ENCODE data around the gene ENTPD8. TPM values are rescaled to one million over a fixed set of nuclear protein-coding genes. Genes with fewer than 3 reads are reported as not detected.
A peak's percentile ranks its signal among the peaks of the same experiment; 100 is the strongest.

ENTPD8 gene
- total RNA-seq, 1 experiment from 2014 or later = 0.77 TPM

DNA sequence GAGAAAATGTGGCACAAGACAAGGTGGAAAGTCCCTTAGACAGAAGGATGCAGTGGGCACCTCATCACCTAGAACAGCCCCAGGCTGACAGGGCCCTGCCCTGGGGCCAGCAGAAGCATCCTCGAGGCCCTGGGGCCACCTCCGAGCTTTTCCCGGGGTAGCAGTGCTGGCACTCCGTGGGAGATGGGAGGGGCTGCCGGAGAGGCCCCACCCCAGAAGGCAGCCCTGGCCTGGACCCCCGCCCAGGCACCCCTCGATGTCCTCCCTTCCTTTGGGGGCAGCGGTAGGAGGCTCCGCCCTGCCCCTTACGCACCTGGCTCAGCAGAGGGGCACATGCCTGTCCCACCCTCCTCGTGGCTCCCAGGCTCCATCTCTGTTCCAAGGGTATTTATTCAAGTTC lies 35.7 kb upstream of the ENTPD8 start:
- no peaks in the 10 kb centered on the region for H3K23me2 ChIP-seq (ENCODE audit: insufficient read length, low read depth, low read length, poor library complexity, severe bottlenecking)
- no peak overlapping the region for H2BK12ac ChIP-seq (ENCODE audit: insufficient read length, low read depth, low read length)
- H3K14ac ChIP-seq (ENCODE audit: insufficient read depth, low read length) = no peak overlapping the region
- H3K9ac ChIP-seq (ENCODE audit: extremely low read depth, insufficient read length, low read length) = no peak overlapping the region
- no CpG with 5 or more reads among the region's 11 CpGs for WGBS (ENCODE audit: extremely low coverage, insufficient read length, low lambda C conversion rate)
- H2BK5ac ChIP-seq (ENCODE audit: insufficient read length, low read length) = no peak overlapping the region
- H4K20me1 ChIP-seq (ENCODE audit: control insufficient read depth, insufficient read depth, insufficient read length) = no peaks in the 10 kb centered on the region
- no peak overlapping the region for H2BK20ac ChIP-seq (ENCODE audit: low read depth, low read length, poor library complexity, severe bottlenecking)
- no peak overlapping the region for H4K5ac ChIP-seq (ENCODE audit: insufficient read length, low read depth, low read length)
- H3K79me2 ChIP-seq (ENCODE audit: insufficient read depth, low read length) = no peaks in the 10 kb centered on the region
- H3T11ph ChIP-seq (ENCODE audit: low read length) = no peak overlapping the region
- H3K23ac ChIP-seq (ENCODE audit: insufficient read length, low read depth, low read length) = no peak overlapping the region
- DNase-seq = no peak
- Mint-ChIP-seq H3K27me3 (ENCODE audit: low read depth) (peaks cover 21% of the 10 kb centered on the region), H3K4me1 (peaks cover 4 to 5% of the 10 kb centered on the region in 2 experiments; a peak in 3 of 4 replicates), H3K9me3 (peaks cover 28% of the 10 kb centered on the region in 2 experiments), H3K36me3 (ENCODE audit: insufficient read depth in 1 of 3, low read depth in 3 of 3) (peaks cover 0 to 14% (median 6%) of the 10 kb centered on the region in 3 experiments; a peak in 5 of 7 replicates), H3K27ac (0 out of 7 replicates have a peak overlapping the region, but pooled peaks of 1 of the 3 experiments have one; percentile 40), H3K4me3 (peak overlapping the region in 1 of 2 experiments; percentile 50; a peak in 1 of 5 replicates)
- no peak overlapping the region for H3K56ac ChIP-seq (ENCODE audit: insufficient read length, low read depth, low read length)
- no peaks in the 10 kb centered on the region for H3K4me1 ChIP-seq (ENCODE audit: insufficient read depth, low read length)
- no peak overlapping the region for H3K18ac ChIP-seq (ENCODE audit: insufficient read length, low read depth, low read length)
- H3K4ac ChIP-seq (ENCODE audit: low read depth, low read length) = no peak overlapping the region
- no peak overlapping the region for H3K27ac ChIP-seq (ENCODE audit: insufficient read length, low read depth, low read length)
- no peak overlapping the region for H4K8ac ChIP-seq (replicated peaks; ENCODE audit: insufficient read length, low read depth, low read length)
- H3K79me1 ChIP-seq (ENCODE audit: insufficient read depth, low read depth, low read length, poor library complexity, severe bottlenecking) = no peaks in the 10 kb centered on the region
- H2AK5ac ChIP-seq (ENCODE audit: insufficient read length, low read length) = no peak overlapping the region
- H3K9me3 ChIP-seq (ENCODE audit: control insufficient read depth, low read depth, low read length) = peaks cover 3% of the 10 kb centered on the region
- no peaks in the 10 kb centered on the region for H3K27me3 ChIP-seq (ENCODE audit: insufficient read depth, low read length)
- H2BK120ac ChIP-seq (ENCODE audit: low read depth, low read length, poor library complexity, severe bottlenecking) = no peak overlapping the region
- no peak overlapping the region for H2AFZ ChIP-seq (ENCODE audit: low read length)
- H3K4me2 ChIP-seq (ENCODE audit: insufficient read depth, insufficient read length, low read length) = no peak overlapping the region
- TF ChIP-seq, protein P1, sequence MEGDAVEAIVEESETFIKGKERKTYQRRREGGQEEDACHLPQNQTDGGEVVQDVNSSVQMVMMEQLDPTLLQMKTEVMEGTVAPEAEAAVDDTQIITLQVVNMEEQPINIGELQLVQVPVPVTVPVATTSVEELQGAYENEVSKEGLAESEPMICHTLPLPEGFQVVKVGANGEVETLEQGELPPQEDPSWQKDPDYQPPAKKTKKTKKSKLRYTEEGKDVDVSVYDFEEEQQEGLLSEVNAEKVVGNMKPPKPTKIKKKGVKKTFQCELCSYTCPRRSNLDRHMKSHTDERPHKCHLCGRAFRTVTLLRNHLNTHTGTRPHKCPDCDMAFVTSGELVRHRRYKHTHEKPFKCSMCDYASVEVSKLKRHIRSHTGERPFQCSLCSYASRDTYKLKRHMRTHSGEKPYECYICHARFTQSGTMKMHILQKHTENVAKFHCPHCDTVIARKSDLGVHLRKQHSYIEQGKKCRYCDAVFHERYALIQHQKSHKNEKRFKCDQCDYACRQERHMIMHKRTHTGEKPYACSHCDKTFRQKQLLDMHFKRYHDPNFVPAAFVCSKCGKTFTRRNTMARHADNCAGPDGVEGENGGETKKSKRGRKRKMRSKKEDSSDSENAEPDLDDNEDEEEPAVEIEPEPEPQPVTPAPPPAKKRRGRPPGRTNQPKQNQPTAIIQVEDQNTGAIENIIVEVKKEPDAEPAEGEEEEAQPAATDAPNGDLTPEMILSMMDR (conservative IDR thresholded peaks at IDR 0.05) = no peak
- H2BK15ac ChIP-seq (ENCODE audit: low read depth, low read length) = no peak overlapping the region
- H4K91ac ChIP-seq (ENCODE audit: insufficient read length, low read depth, low read length) = no peak overlapping the region

Measured in H9 (cell line).